B cell (primary cell): ENCODE results near the gene CDK6.

Source experiments
- CTCF ChIP-seq: fragments of 200-600 bp; IDR thresholded peaks from one replicate; pipeline ENCODE4 v1.8.0; 2022; ENCODE audit warnings: antibody characterized with exemption, mild to moderate bottlenecking
- EZH2 ChIP-seq: IDR thresholded peaks from 2 replicates; pipeline ENCODE4 v1.6.1; 2012; ENCODE audit warnings: borderline replicate concordance, low read depth, mild to moderate bottlenecking, moderate library complexity, low read length; ENCODE audit not compliant: insufficient read depth, poor library complexity, severe bottlenecking

DNA sequence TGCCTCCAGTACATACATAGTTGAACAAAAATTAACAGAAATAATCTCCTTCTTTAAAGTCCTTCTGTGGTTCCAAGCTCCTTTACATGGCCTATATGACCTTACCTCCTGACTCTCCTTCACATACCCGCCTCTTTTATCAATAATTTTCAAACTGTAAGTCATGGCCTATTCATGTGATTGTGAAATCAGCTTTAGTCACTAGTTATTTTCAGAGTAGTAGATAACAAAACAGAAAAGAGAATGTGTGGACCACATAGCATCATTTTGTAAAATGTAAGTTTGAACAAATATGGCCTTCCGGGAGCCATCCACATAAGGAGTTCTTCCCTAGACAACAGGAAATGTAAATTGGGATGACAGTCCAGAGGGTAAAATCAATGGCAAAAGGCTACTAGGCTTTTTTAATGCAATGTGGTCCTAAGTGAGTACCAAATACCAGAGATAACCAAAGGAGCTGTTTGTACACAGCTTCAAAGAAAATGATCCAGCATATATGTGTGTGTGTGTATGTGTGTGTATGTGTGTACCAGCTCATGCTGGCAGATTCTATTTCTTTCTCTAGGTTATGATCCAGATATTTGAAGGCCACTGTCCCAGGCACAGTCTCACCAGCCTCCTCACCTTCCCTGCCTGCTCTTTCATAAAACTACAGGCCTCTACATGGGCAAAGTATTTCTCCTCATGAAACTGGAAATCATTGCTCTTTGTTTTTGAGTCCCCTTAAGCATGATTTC is 233.9 kb downstream of the CDK6 start:
- TF ChIP-seq CTCF = no peak
- TF ChIP-seq EZH2 = no peak
